SK-N-SH (cell line): ENCODE data around the gene FCRL5. TPM values are rescaled to one million over a fixed set of nuclear protein-coding genes. Genes with fewer than 3 reads are reported as not detected.
"Not testable (repeated sequence)": the region's sequence is repeated elsewhere in the genome, so short reads cannot be mapped to it uniquely, and the experiment has no call there.

Experiments used
- CTCF ChIA-PET: fragments of 300-600, 350-600 bp; formaldehyde crosslinking; extraction: SDS; loops from one replicate; lab custom pipeline; 2021; lab: Yijun Ruan, JAX
- POLR2A ChIA-PET: fragments of 350-600 bp; sonication (Branson Sonifier 250); formaldehyde crosslinking; extraction: SDS; loops from one replicate; lab custom pipeline; 2020; ENCODE audit warnings: antibody characterized with exemption, inconsistent platforms; lab: Yijun Ruan, JAX
- DNase-seq: peaks from one replicate; pipeline ENCODE4 v3.0.0; 2012
- H2AFZ ChIP-seq: fragments of 200-600 bp; sonication (generic); 2 replicates; pipeline ENCODE4 v1.8.1; 2016; ENCODE audit warnings: antibody characterized with exemption, mild to moderate bottlenecking, low read depth
- H3F3A ChIP-seq: fragments of 200-600 bp; sonication (generic); replicated peaks from 2 replicates; pipeline ENCODE3; 2016; ENCODE audit warnings: antibody characterized with exemption, mild to moderate bottlenecking; ENCODE audit not compliant: insufficient read depth
- H3K27ac ChIP-seq, 2 experiments: fragments of 200-500 bp in 1 of 2; fragments of 200-600 bp in 1 of 2; sonication (Bioruptor generic) in 1 of 2; sonication (generic), shearing (Covaris generic) in 1 of 2; 2 replicates each; pipeline versions ENCODE4 v1.5.1 to v1.6.1; 2014 to 2016; ENCODE audit warnings: low read depth in 2 of 2, inconsistent platforms in 1 of 2, low read length in 1 of 2, mild to moderate bottlenecking in 1 of 2, mixed read lengths in 1 of 2
- H3K27me3 ChIP-seq: fragments of 200-600 bp; sonication (generic), shearing (Covaris generic); 2 replicates; pipeline ENCODE4 v1.6.1; 2016; ENCODE audit warnings: mixed run types; ENCODE audit not compliant: insufficient read depth
- H3K36me3 ChIP-seq, 2 experiments: fragments of 200-500 bp in 1 of 2; fragments of 200-600 bp in 1 of 2; sonication (Bioruptor generic) in 1 of 2; sonication (generic) in 1 of 2; replicated peaks in 1 of 2; 2 replicates each; pipeline versions ENCODE3 to v1.5.1; 2014 to 2016; ENCODE audit warnings: low read length in 1 of 2, mild to moderate bottlenecking in 1 of 2; ENCODE audit not compliant: insufficient read depth in 2 of 2, control insufficient read depth in 1 of 2
- H3K4me1 ChIP-seq, 2 experiments: fragments of 200-500 bp in 1 of 2; fragments of 200-600 bp in 1 of 2; sonication (Bioruptor generic) in 1 of 2; sonication (generic), shearing (Covaris generic) in 1 of 2; 2 replicates each; pipeline versions ENCODE4 v1.5.1 to v1.6.1; 2014 to 2016; ENCODE audit warnings: low read depth in 1 of 2, low read length in 1 of 2, mixed run types in 1 of 2; ENCODE audit not compliant: insufficient read depth in 2 of 2, control insufficient read depth in 1 of 2
- H3K4me2 ChIP-seq: fragments of 200-600 bp; sonication (generic), shearing (Covaris generic); 2 replicates; pipeline ENCODE4 v1.6.1; 2017; ENCODE audit warnings: mixed run types
- H3K4me3 ChIP-seq, 2 experiments: fragments of 200-500 bp in 1 of 2; fragments of 200-600 bp in 1 of 2; sonication (Bioruptor generic) in 1 of 2; sonication (generic), shearing (Covaris generic) in 1 of 2; 2 replicates each; pipeline versions ENCODE4 v1.5.1 to v1.8.1; 2014 to 2016; ENCODE audit warnings: low read depth in 2 of 2, inconsistent platforms in 1 of 2, low read length in 1 of 2, mild to moderate bottlenecking in 1 of 2, mixed read lengths in 1 of 2, moderate library complexity in 1 of 2
- H3K79me2 ChIP-seq: fragments of 200-600 bp; sonication (generic); 2 replicates; pipeline ENCODE4 v1.8.1; 2017; ENCODE audit warnings: mild to moderate bottlenecking; ENCODE audit not compliant: insufficient read depth
- H3K9ac ChIP-seq: fragments of 200-600 bp; sonication (generic); 2 replicates; pipeline ENCODE4 v1.6.1; 2017; ENCODE audit warnings: mixed run types
- H3K9me2 ChIP-seq: fragments of 200-600 bp; sonication (generic); 2 replicates; pipeline ENCODE4 v1.6.1; 2017; ENCODE audit warnings: mixed run types
- H3K9me3 ChIP-seq: fragments of 200-600 bp; sonication (generic); 2 replicates; pipeline ENCODE4 v1.6.1; 2017; ENCODE audit warnings: mixed run types, mild to moderate bottlenecking, moderate library complexity
- H4K20me1 ChIP-seq: fragments of 200-600 bp; sonication (generic); 2 replicates; pipeline ENCODE4 v1.6.1; 2017; ENCODE audit warnings: mild to moderate bottlenecking, mixed run types; ENCODE audit not compliant: insufficient read depth
- CHD2 ChIP-seq: fragments of 150-350 bp; IDR thresholded peaks from 2 replicates; pipeline ENCODE4 v1.6.1; 2018; ENCODE audit warnings: low read length; ENCODE audit not compliant: partially characterized antibody
- ELF1 ChIP-seq: IDR thresholded peaks from 2 replicates; pipeline ENCODE4 v1.4.0; 2012
- EZH2phosphoT487 ChIP-seq: fragments of 200-600 bp; sonication (generic); IDR thresholded peaks from 2 replicates; pipeline ENCODE4 v1.6.1; 2017; ENCODE audit warnings: low read depth, mixed run types, mild to moderate bottlenecking, antibody characterized with exemption, moderate library complexity, borderline replicate concordance
- FOSL2 ChIP-seq: IDR thresholded peaks from 2 replicates; pipeline ENCODE4 v1.4.0; 2012; ENCODE audit warnings: low read depth, mild to moderate bottlenecking, moderate library complexity, borderline replicate concordance
- GABPA ChIP-seq: IDR thresholded peaks from 2 replicates; pipeline ENCODE4 v1.4.0; 2012; ENCODE audit warnings: low read depth, mild to moderate bottlenecking
- IRF3 ChIP-seq: fragments of 150-350 bp; IDR thresholded peaks from 2 replicates; pipeline ENCODE4 v1.6.1; 2016; ENCODE audit warnings: mild to moderate bottlenecking, low read depth, low read length
- MAX ChIP-seq: IDR thresholded peaks from 2 replicates; pipeline ENCODE4 v1.4.0; 2012; ENCODE audit warnings: low read depth
- MXI1 ChIP-seq: IDR thresholded peaks from 2 replicates; pipeline ENCODE4 v1.6.1; 2012; ENCODE audit warnings: mild to moderate bottlenecking, low read depth, low read length, improper control_type of control experiment
- NFIC ChIP-seq: IDR thresholded peaks from 2 replicates; pipeline ENCODE4 v1.4.0; 2012; ENCODE audit warnings: borderline replicate concordance
- PBX3 ChIP-seq: IDR thresholded peaks from 2 replicates; pipeline ENCODE4; 2012
- POLR2AphosphoS5 ChIP-seq: IDR thresholded peaks from 2 replicates; pipeline ENCODE4 v1.6.1; 2012; ENCODE audit warnings: low read depth, low read length
- REST ChIP-seq: IDR thresholded peaks from 2 replicates; pipeline ENCODE4 v1.6.1; 2012; ENCODE audit warnings: mild to moderate bottlenecking, low read depth, low read length, moderate library complexity
- SIN3A ChIP-seq: IDR thresholded peaks from 2 replicates; pipeline ENCODE4 v1.6.1; 2012; ENCODE audit warnings: low read depth, mild to moderate bottlenecking, low read length, moderate library complexity, borderline replicate concordance
- TAF1 ChIP-seq: IDR thresholded peaks from 2 replicates; pipeline ENCODE4 v1.6.1; 2012; ENCODE audit warnings: low read depth, mild to moderate bottlenecking, low read length, moderate library complexity, borderline replicate concordance
- TCF12 ChIP-seq: IDR thresholded peaks from 2 replicates; pipeline ENCODE4 v1.4.0; 2012
- TEAD4 ChIP-seq: IDR thresholded peaks from 2 replicates; pipeline ENCODE4 v1.4.0; 2012; ENCODE audit warnings: mild to moderate bottlenecking, borderline replicate concordance; ENCODE audit not compliant: insufficient read depth
- USF1 ChIP-seq: IDR thresholded peaks from 2 replicates; pipeline ENCODE4 v1.4.0; 2012; ENCODE audit warnings: low read depth, borderline replicate concordance
- USF2 ChIP-seq: fragments of 150-350 bp; IDR thresholded peaks from 2 replicates; pipeline ENCODE4 v1.6.1; 2017; ENCODE audit warnings: antibody characterized with exemption, low read length, low read depth, borderline replicate concordance
- YY1 ChIP-seq: IDR thresholded peaks from 2 replicates; pipeline ENCODE4 v1.4.0; 2012; ENCODE audit warnings: low read depth, mild to moderate bottlenecking
- WGBS: methylation state at CpG from one replicate; pipeline ENCODE4 v1.1.6; 2017; ENCODE audit warnings: low lambda C conversion rate; 5-methylcytosine and 5-hydroxymethylcytosine counted together
- polyA plus RNA-seq, 3 experiments: library from polyadenylated mRNA; depleted of rRNA; stranded (reverse); fragments of >200 nt; gene quantifications; 2 replicates each; pipeline ENCODE4 v1.2.3, GENCODE V29; 2012

Gene FCRL5
- polyA plus RNA-seq, 1 of the 3 experiments (the other 2 are of a cell fraction), result not detected

GRCh38 chr1:157487096-157487495 is 65.2 kb downstream of the FCRL5 start (continued):
- TF ChIP-seq USF2 (no peak), NFIC (no peak), FOSL2 (no peak), POLR2AphosphoS5 (no peak), CHD2 (no peak), TCF12 (no peak), ELF1 (no peak), SIN3A (no peak)
- TF ChIP-seq, all 33 proteins: peak for 0

- H3K4me2 ChIP-seq, H3K9ac ChIP-seq, H2AFZ ChIP-seq, H3K27ac ChIP-seq, H3K79me2 ChIP-seq, H3K36me3 ChIP-seq, H3K9me2 ChIP-seq, POLR2A ChIA-PET, H3F3A ChIP-seq, H3K4me3 ChIP-seq, H3K4me1 ChIP-seq, DNase-seq, H4K20me1 ChIP-seq, H3K9me3 ChIP-seq: not testable (repeated sequence)
- WGBS, result 6% methylated on average over 2 of the region's 2 CpGs
- peaks cover 14% of the 10 kb centered on the region for H3K27me3 ChIP-seq
- CTCF ChIA-PET, result interaction anchor here (1.3 to 3.6 kb wide), 2 partner anchors 19 to 116 kb away, joined by 4 to 16 read pairs; no protein-coding TSS in a partner anchor
Observed at GRCh38 chr1:157486400-157486799, 65.9 kb downstream of the FCRL5 start.

GRCh38 chr1:157485793-157486192 is 66.5 kb downstream of the FCRL5 start:
- no peak overlapping the region for H3K27ac ChIP-seq
- no peak overlapping the region for H3K9ac ChIP-seq
- H3K4me2 ChIP-seq, result no peak overlapping the region
- H3K36me3 ChIP-seq, result no peaks in the 10 kb centered on the region
- H3K79me2 ChIP-seq, result no peaks in the 10 kb centered on the region
- H3K9me3 ChIP-seq, result no peaks in the 10 kb centered on the region
- CTCF ChIA-PET, result interaction anchor here (0.6 to 3.6 kb wide), 3 partner anchors 9 to 116 kb away, joined by 3 to 16 read pairs (median 4); no protein-coding TSS in a partner anchor
- no peaks in the 10 kb centered on the region for H3K9me2 ChIP-seq
- H3K27me3 ChIP-seq, result peaks cover 14% of the 10 kb centered on the region
- POLR2A ChIA-PET, result no interaction called here
- H3F3A ChIP-seq, result no peaks in the 10 kb centered on the region
- H3K4me3 ChIP-seq, result no peak overlapping the region
- H2AFZ ChIP-seq, result no peak overlapping the region
- DNase-seq, result no peak
- no peaks in the 10 kb centered on the region for H4K20me1 ChIP-seq
- 26% methylated on average over 3 of the region's 3 CpGs for WGBS
- H3K4me1 ChIP-seq, result no peaks in the 10 kb centered on the region
- TF ChIP-seq PBX3 (no peak), POLR2AphosphoS5 (no peak), CHD2 (no peak), MXI1 (no peak), TEAD4 (no peak), TCF12 (no peak), IRF3 (no peak), USF1 (no peak), REST (no peak), GABPA (no peak), EZH2phosphoT487 (no peak), MAX (no peak), YY1 (no peak), TAF1 (no peak)
